Neural cell (in vitro differentiated cells): ENCODE measurements around the gene HOMEZ. TPM values are rescaled to one million over a fixed set of nuclear protein-coding genes. Genes with fewer than 3 reads are reported as not detected.

Source experiments
- H2AFZ ChIP-seq: fragments of 200-600, 300-800 bp; sonication (generic), shearing (Covaris generic); 2 replicates; pipeline ENCODE4 v1.6.0; 2014; ENCODE audit warnings: low read depth, mild to moderate bottlenecking, antibody characterized with exemption, low read length, moderate library complexity
- H3F3A ChIP-seq: fragments of 200-600 bp; shearing (Covaris generic); 2 replicates; pipeline ENCODE4 v1.6.1; 2016; ENCODE audit warnings: mild to moderate bottlenecking, moderate library complexity, mixed read lengths, antibody characterized with exemption, low read length; ENCODE audit not compliant: insufficient read depth, poor library complexity, severe bottlenecking
- H3K27ac ChIP-seq: fragments of 200-600, 300-800 bp; sonication (generic), shearing (Covaris generic); 2 replicates; pipeline ENCODE4 v1.5.1; 2014; ENCODE audit warnings: mild to moderate bottlenecking, low read length, moderate library complexity
- H3K27me3 ChIP-seq: fragments of 300-800, 200-600 bp; sonication (generic), shearing (Covaris generic); 2 replicates; pipeline ENCODE4 v1.6.0; 2014; ENCODE audit warnings: mild to moderate bottlenecking, low read depth, low read length, moderate library complexity; ENCODE audit not compliant: insufficient read depth
- H3K36me3 ChIP-seq: fragments of 300-800, 200-600 bp; sonication (generic), shearing (Covaris generic); 2 replicates; pipeline ENCODE4 v1.5.1; 2014; ENCODE audit warnings: mild to moderate bottlenecking, antibody characterized with exemption, low read length, moderate library complexity; ENCODE audit not compliant: insufficient read depth
- H3K4me2 ChIP-seq: fragments of 300-800, 200-600 bp; sonication (generic), shearing (Covaris generic); 2 replicates; pipeline ENCODE4 v1.6.0; 2014; ENCODE audit warnings: mild to moderate bottlenecking, low read length
- H3K4me3 ChIP-seq: fragments of 300-800, 200-600 bp; sonication (generic), shearing (Covaris generic); 2 replicates; pipeline ENCODE4 v1.5.1; 2014; ENCODE audit warnings: mild to moderate bottlenecking, low read length, moderate library complexity
- H3K79me2 ChIP-seq: fragments of 200-600 bp; shearing (Covaris generic); replicated peaks from 2 replicates; pipeline ENCODE4 v1.6.0; 2014; ENCODE audit warnings: mild to moderate bottlenecking, low read length, moderate library complexity; ENCODE audit not compliant: insufficient read depth
- H3K9ac ChIP-seq: fragments of 300-800, 200-600 bp; sonication (generic), shearing (Covaris generic); 2 replicates; pipeline ENCODE4 v1.6.1; 2016; ENCODE audit warnings: mild to moderate bottlenecking, low read length, mixed read lengths
- H3K9me2 ChIP-seq: fragments of 200-600 bp; shearing (Covaris generic); 2 replicates; pipeline ENCODE4 v1.6.1; 2016; ENCODE audit warnings: mild to moderate bottlenecking, low read length, mixed read lengths; ENCODE audit not compliant: insufficient read depth
- H3K9me3 ChIP-seq: fragments of 200-600, 300-800 bp; sonication (generic), shearing (Covaris generic); 2 replicates; pipeline ENCODE4 v1.6.1; 2016; ENCODE audit warnings: mild to moderate bottlenecking, mixed run types, low read length, moderate library complexity, mixed read lengths
- H4K20me1 ChIP-seq: fragments of 200-600 bp; shearing (Covaris generic); 2 replicates; pipeline ENCODE4 v1.6.1; 2016; ENCODE audit warnings: mild to moderate bottlenecking, mixed run types; ENCODE audit not compliant: insufficient read depth
- CTCF ChIP-seq: fragments of 450-650 bp; IDR thresholded peaks from 2 replicates; pipeline ENCODE4 v1.5.1; 2014; ENCODE audit warnings: antibody characterized with exemption, mild to moderate bottlenecking, moderate library complexity; ENCODE audit not compliant: poor library complexity, severe bottlenecking
- EP300 ChIP-seq: fragments of 450-650 bp; conservative IDR thresholded peaks from 2 replicates; pipeline ENCODE4 v1.6.1; 2014; ENCODE audit warnings: antibody characterized with exemption, mild to moderate bottlenecking, moderate library complexity; ENCODE audit not compliant: poor library complexity, severe bottlenecking
- EZH2 ChIP-seq: fragments of 200-600, 300-800 bp; shearing (Covaris generic), sonication (generic); IDR thresholded peaks from 2 replicates; pipeline ENCODE4 v1.6.1; 2014; ENCODE audit warnings: antibody characterized with exemption, low read length, borderline replicate concordance, mild to moderate bottlenecking; ENCODE audit not compliant: insufficient read depth, poor library complexity, severe bottlenecking
- MXI1 ChIP-seq: fragments of 450-650 bp; conservative IDR thresholded peaks from 2 replicates; pipeline ENCODE4 v1.6.1; 2014; ENCODE audit warnings: antibody characterized with exemption, mild to moderate bottlenecking; ENCODE audit not compliant: poor library complexity, severe bottlenecking
- POLR2AphosphoS5 ChIP-seq: IDR thresholded peaks from 2 replicates; pipeline ENCODE4 v1.6.1; 2012
- RAD21 ChIP-seq: fragments of 450-650 bp; conservative IDR thresholded peaks from 2 replicates; pipeline ENCODE4 v1.6.1; 2014; ENCODE audit warnings: antibody characterized with exemption, mild to moderate bottlenecking, moderate library complexity
- REST ChIP-seq: IDR thresholded peaks from 2 replicates; pipeline ENCODE4 v1.6.1; 2012; ENCODE audit warnings: borderline replicate concordance
- SMC3 ChIP-seq: fragments of 450-650 bp; conservative IDR thresholded peaks from 2 replicates; pipeline ENCODE4 v1.6.1; 2014; ENCODE audit warnings: antibody characterized with exemption, mild to moderate bottlenecking, moderate library complexity; ENCODE audit not compliant: poor library complexity
- TAF1 ChIP-seq: IDR thresholded peaks from 2 replicates; pipeline ENCODE4 v1.6.1; 2012; ENCODE audit warnings: low read depth
- polyA plus RNA-seq: library from polyadenylated mRNA; depleted of rRNA; stranded (reverse); fragments of >200 nt; gene quantifications from 2 replicates; pipeline ENCODE4 v1.2.3, GENCODE V29; 2014

HOMEZ gene
- polyA plus RNA-seq, 1 donor from 2014 or later = 6.6 TPM

- Histone ChIP-seq H2AFZ (no peak overlapping the region), H3F3A (no peaks in the 10 kb centered on the region), H3K9ac (no peak overlapping the region), H3K9me2 (no peaks in the 10 kb centered on the region), H3K79me2 (no peaks in the 10 kb centered on the region), H3K9me3 (no peaks in the 10 kb centered on the region), H3K4me2 (no peak overlapping the region), H3K27ac (no peak overlapping the region), H3K27me3 (no peaks in the 10 kb centered on the region), H3K36me3 (no peaks in the 10 kb centered on the region), H3K4me3 (no peak overlapping the region), H4K20me1 (no peaks in the 10 kb centered on the region)
- no peak for TF ChIP-seq EP300
These were observed 37.3 kb downstream of the HOMEZ start for GRCh38 chr14:23248601-23249000.

DNA sequence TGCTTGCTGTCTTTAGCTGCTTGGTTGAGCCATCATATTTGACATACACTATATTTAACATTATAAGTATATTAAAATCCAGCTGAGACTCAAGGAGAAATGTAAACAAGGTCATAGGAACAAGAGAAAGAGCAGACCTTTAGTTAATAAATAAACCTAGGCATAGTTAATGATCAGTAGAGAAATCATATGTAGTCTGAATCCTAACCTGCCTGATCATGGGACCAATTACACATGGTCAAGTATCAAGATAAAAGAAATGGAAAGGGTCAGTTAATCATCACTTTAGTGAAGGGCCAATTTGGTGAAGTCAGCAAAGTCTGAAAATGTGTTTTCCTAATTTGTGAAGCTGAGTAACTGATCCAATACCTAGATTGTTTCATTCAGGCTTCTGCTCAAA, 40.6 kb downstream of the HOMEZ start:
- H2AFZ ChIP-seq = no peak overlapping the region
- no peak overlapping the region for H3K9ac ChIP-seq
- H3K4me3 ChIP-seq = no peak overlapping the region
- no peaks in the 10 kb centered on the region for H3F3A ChIP-seq
- no peaks in the 10 kb centered on the region for H3K79me2 ChIP-seq
- no peaks in the 10 kb centered on the region for H3K36me3 ChIP-seq
- no peaks in the 10 kb centered on the region for H3K9me3 ChIP-seq
- H3K9me2 ChIP-seq = no peaks in the 10 kb centered on the region
- no peak overlapping the region for H3K27ac ChIP-seq
- H4K20me1 ChIP-seq = no peaks in the 10 kb centered on the region
- no peak for TF ChIP-seq RAD21
- TF ChIP-seq CTCF = no peak
- no peaks in the 10 kb centered on the region for H3K27me3 ChIP-seq
- no peak overlapping the region for H3K4me2 ChIP-seq

- Histone ChIP-seq H3K4me2 (no peak overlapping the region), H3K9ac (no peak overlapping the region), H3K9me2 (no peaks in the 10 kb centered on the region), H2AFZ (no peak overlapping the region), H4K20me1 (no peaks in the 10 kb centered on the region), H3K79me2 (no peaks in the 10 kb centered on the region), H3K9me3 (no peaks in the 10 kb centered on the region), H3K27ac (no peak overlapping the region), H3K27me3 (no peaks in the 10 kb centered on the region), H3F3A (no peaks in the 10 kb centered on the region), H3K36me3 (no peaks in the 10 kb centered on the region), H3K4me3 (no peak overlapping the region)
- no peak for TF ChIP-seq POLR2AphosphoS5
- TF ChIP-seq TAF1 = no peak
- TF ChIP-seq EP300 = no peak
- no peak for TF ChIP-seq REST
- no peak for TF ChIP-seq MXI1
- no peak for TF ChIP-seq SMC3
- no peak for TF ChIP-seq EZH2
- no peak for TF ChIP-seq RAD21
- TF ChIP-seq CTCF = no peak
These were observed 42.9 kb downstream of the HOMEZ start for GRCh38 chr14:23243066-23243465.
